Measurements from ENCODE around the gene ETS2.
A peak's percentile ranks its signal among the peaks of the same experiment; 100 is the strongest.

Gene ETS2

DNA sequence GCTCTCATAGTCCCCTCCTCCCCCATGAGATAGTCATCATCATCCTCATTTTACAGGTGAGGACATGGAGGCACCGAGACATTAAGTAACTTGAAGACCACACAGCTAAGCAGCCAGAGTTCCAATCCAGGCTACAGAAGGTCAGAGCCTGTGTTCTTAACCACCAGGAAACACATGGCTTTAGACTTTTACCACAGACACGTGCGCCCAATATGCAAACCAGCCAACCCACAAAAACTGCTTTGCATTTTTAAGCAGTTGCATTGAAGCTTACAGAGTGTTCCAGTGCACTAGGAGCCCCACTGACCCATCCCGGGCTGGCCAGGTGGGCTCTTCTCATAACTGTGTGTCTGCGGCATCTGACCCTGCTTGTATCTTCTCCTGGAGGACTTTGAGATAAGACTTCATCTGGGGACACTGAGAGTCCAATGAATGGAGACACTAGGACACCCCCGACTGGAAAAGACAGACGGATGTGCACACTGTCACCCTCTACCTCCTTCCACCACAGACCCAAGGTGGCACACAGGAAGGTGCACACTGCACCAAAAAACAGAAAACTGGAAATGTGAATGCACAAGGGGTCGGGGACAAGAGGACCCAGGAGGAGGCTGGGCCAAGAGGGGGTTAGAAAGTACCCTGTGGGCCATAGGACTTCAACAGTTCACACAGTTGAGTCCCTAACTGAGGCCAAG lies 56.4 kb downstream of the ETS2 start:
- no peak overlapping the region for H3K27ac Mint-ChIP-seq
- ATAC-seq: peak; percentile 84
- no peak overlapping the region for H3K4me3 Mint-ChIP-seq
- peaks cover 21% of the 10 kb centered on the region for H3K4me1 Mint-ChIP-seq
- no peaks in the 10 kb centered on the region for H3K36me3 Mint-ChIP-seq
- peaks cover 87% of the 10 kb centered on the region for H3K27me3 Mint-ChIP-seq
- H3K9me3 Mint-ChIP-seq: no peaks in the 10 kb centered on the region

DNA sequence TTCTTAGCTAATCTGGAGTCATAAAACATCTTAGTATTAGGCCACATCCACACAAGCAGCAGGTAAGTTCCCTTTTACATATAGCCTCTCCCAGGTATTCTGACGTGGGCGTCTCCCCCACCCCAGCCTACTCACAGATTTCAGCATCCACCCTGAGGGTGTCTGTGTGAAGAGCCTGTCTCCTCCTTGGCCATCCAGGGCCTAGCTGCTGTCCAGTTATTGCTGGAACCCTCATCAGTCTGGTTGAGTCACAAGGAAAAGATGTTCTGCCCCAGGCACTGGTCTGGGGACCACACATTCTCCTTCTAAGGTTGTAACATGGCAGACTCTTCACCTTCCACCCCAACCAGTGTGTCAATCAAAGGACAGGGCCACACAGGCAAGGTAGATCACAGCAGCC lies 57.6 kb downstream of the ETS2 start:
- no peaks in the 10 kb centered on the region for H3K36me3 Mint-ChIP-seq
- no peak for ATAC-seq
- no peak overlapping the region for H3K4me3 Mint-ChIP-seq
- peaks cover 21% of the 10 kb centered on the region for H3K4me1 Mint-ChIP-seq
- peaks cover 87% of the 10 kb centered on the region for H3K27me3 Mint-ChIP-seq
- H3K9me3 Mint-ChIP-seq: no peaks in the 10 kb centered on the region
- no peak overlapping the region for H3K27ac Mint-ChIP-seq

DNA sequence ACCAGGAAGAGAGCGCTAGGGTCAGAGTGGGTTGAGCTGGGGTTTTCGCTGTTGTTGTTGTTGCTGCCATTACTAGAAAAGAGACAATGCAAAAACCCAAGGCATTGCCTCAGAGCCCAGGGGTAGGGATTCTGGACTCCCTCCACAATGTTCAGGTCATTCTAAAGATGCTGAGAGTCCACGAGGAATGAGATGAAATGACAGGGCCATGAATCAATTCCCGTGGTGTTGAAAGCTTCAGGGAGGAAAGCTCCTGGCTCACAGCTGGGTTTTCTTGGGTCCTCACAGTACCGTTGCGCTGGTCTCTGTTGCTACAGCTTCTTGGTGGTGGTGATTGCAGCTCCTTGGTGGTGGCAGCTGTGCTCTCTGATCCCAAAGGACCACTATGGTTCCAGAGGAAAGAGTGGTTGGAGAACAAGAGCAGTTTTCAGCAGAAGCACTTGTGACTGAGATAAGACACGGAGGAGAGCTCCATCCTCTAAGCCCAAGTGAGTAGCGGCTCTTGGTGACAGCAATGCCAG lies 58.2 kb downstream of the ETS2 start:
- Mint-ChIP-seq H3K9me3 (peaks cover 3% of the 10 kb centered on the region), H3K36me3 (no peaks in the 10 kb centered on the region), H3K27ac (no peak overlapping the region), H3K4me1 (peaks cover 21% of the 10 kb centered on the region), H3K4me3 (no peak overlapping the region), H3K27me3 (peaks cover 87% of the 10 kb centered on the region)
- no peak for ATAC-seq

DNA sequence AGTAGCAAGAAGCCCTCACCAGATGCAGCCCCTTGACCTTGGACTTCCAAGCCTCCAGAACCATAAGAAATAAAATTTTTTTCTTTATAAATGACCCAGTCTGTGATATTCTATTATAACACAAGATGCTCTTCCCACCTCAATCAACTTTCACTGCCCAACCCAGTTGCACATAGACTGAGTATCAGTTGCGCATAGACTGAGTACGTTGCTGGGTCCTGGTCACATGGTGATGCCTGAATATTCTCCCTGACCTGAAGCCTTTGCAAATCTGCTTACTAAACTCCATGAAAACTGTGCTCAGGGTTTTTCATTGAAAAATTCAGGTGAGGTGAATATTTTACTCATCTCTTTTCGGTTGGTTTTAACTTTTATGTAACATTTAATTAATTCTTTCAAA lies 59.2 kb downstream of the ETS2 start:
- Mint-ChIP-seq H3K4me3 (no peak overlapping the region), H3K9me3 (peaks cover 3% of the 10 kb centered on the region), H3K36me3 (no peaks in the 10 kb centered on the region), H3K4me1 (peaks cover 21% of the 10 kb centered on the region), H3K27me3 (peaks cover 76% of the 10 kb centered on the region), H3K27ac (no peak overlapping the region)
- ATAC-seq: no peak

DNA sequence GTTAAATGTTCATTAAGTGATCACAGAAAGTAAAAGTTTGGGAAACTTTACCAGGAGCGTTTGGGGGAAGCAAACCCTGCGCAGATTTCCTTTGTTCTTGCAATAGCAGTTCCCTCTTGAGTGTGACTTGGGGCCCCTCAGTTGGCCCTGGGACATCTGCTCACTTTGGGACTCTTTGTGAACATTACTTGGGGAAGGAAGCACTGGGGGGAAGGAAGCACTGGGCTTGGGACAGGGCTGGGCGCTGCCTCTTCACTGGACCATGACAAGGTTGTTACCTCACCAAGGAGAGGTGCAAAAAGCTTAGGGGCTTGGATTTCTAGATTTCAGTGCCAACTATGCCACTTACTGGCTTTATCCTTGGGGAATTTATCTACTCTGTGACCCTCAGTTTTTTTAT lies 63.5 kb downstream of the ETS2 start:
- no peak for ATAC-seq
- Mint-ChIP-seq H3K9me3 (peaks cover 3% of the 10 kb centered on the region), H3K27ac (no peak overlapping the region), H3K36me3 (no peaks in the 10 kb centered on the region), H3K27me3 (peaks cover 69% of the 10 kb centered on the region), H3K4me3 (no peak overlapping the region), H3K4me1 (no peaks in the 10 kb centered on the region)

DNA sequence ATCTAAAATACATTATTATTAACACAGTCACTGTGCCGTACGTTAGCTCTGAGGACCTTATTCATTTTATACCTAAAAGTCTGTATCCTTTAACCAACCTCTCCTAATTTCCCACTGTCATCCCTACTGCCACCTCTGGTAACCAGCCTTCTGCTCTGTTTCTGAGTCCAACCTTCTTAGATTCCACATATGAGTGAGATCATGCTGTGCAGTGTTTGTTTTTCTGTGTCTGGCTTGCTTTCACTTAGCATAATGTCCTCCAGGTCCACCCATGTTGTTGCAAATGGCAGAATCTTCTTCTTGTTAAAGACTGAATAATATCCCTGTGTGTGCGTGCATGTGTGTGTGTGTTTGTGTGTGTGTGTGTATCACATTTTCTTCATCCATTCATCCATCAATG lies 64.2 kb downstream of the ETS2 start:
- H3K4me1 Mint-ChIP-seq: no peaks in the 10 kb centered on the region
- H3K27me3 Mint-ChIP-seq: peaks cover 61% of the 10 kb centered on the region
- H3K36me3 Mint-ChIP-seq: no peaks in the 10 kb centered on the region
- no peak for ATAC-seq
- peaks cover 3% of the 10 kb centered on the region for H3K9me3 Mint-ChIP-seq
- H3K4me3 Mint-ChIP-seq: no peak overlapping the region
- no peak overlapping the region for H3K27ac Mint-ChIP-seq

All from stimulated activated memory B cell treated with anti-CD40 and anti-IgM and Interleukin-4, amounts not matched to agents 10 μg/mL and 1 μg/mL and 100 μg/mL, for 72 hours (primary cell).